ENCODE measurements around the gene GRSF1. TPM values are rescaled to one million over a fixed set of nuclear protein-coding genes. Genes with fewer than 3 reads are reported as not detected.

Gene GRSF1
- total RNA-seq, 1 experiment from 2014 or later, result 108 TPM

- no peak overlapping the region for H4K5ac ChIP-seq (ENCODE audit: insufficient read length, low read depth, low read length)
- no peak overlapping the region for H4K91ac ChIP-seq (ENCODE audit: insufficient read length, low read depth, low read length)
- Mint-ChIP-seq H3K4me1 (peaks cover 8% of the 10 kb centered on the region in 2 experiments), H3K27me3 (ENCODE audit: low read depth) (no peaks in the 10 kb centered on the region; the same call in 1 of the 2 replicates), H3K36me3 (ENCODE audit: insufficient read depth in 1 of 3, low read depth in 3 of 3) (no peaks in the 10 kb centered on the region), H3K27ac (no peak overlapping the region), H3K9me3 (no peaks in the 10 kb centered on the region), H3K4me3 (no peak overlapping the region)
- no peak overlapping the region for H3K56ac ChIP-seq (ENCODE audit: insufficient read length, low read depth, low read length)
- no peak overlapping the region for H2AK5ac ChIP-seq (ENCODE audit: insufficient read length, low read length)
- no peak overlapping the region for H3K18ac ChIP-seq (ENCODE audit: insufficient read length, low read depth, low read length)
- H4K8ac ChIP-seq (replicated peaks; ENCODE audit: insufficient read length, low read depth, low read length), result no peak overlapping the region
- H2BK15ac ChIP-seq (ENCODE audit: low read depth, low read length), result no peak overlapping the region
- H3K27ac ChIP-seq (ENCODE audit: insufficient read length, low read depth, low read length), result no peak overlapping the region
- H3K79me1 ChIP-seq (ENCODE audit: insufficient read depth, low read depth, low read length, poor library complexity, severe bottlenecking), result no peaks in the 10 kb centered on the region
- H2BK5ac ChIP-seq (ENCODE audit: insufficient read length, low read length), result no peak overlapping the region
- H3K14ac ChIP-seq (ENCODE audit: insufficient read depth, low read length), result no peak overlapping the region
- H4K20me1 ChIP-seq (ENCODE audit: control insufficient read depth, insufficient read depth, insufficient read length), result no peaks in the 10 kb centered on the region
- H3K9me3 ChIP-seq (ENCODE audit: control insufficient read depth, low read depth, low read length), result no peaks in the 10 kb centered on the region
- no peaks in the 10 kb centered on the region for H3K79me2 ChIP-seq (ENCODE audit: insufficient read depth, low read length)
- H2AFZ ChIP-seq (ENCODE audit: low read length), result no peak overlapping the region
- H3T11ph ChIP-seq (ENCODE audit: low read length), result no peak overlapping the region
- peaks cover 4% of the 10 kb centered on the region; the same call in 1 of the 2 replicates for H3K4me1 ChIP-seq (ENCODE audit: insufficient read depth, low read length)
- no peaks in the 10 kb centered on the region for H3K23me2 ChIP-seq (ENCODE audit: insufficient read length, low read depth, low read length, poor library complexity, severe bottlenecking)
- H3K9ac ChIP-seq (ENCODE audit: extremely low read depth, insufficient read length, low read length), result no peak overlapping the region
- no peak overlapping the region for H2BK20ac ChIP-seq (ENCODE audit: low read depth, low read length, poor library complexity, severe bottlenecking)
- no peak for TF ChIP-seq CTCF (conservative IDR thresholded peaks at IDR 0.05)
- no peaks in the 10 kb centered on the region for H3K27me3 ChIP-seq (ENCODE audit: insufficient read depth, low read length)
- H2BK12ac ChIP-seq (ENCODE audit: insufficient read length, low read depth, low read length), result no peak overlapping the region
- H3K4me2 ChIP-seq (ENCODE audit: insufficient read depth, insufficient read length, low read length), result no peak overlapping the region
- DNase-seq, result no peak
- WGBS (ENCODE audit: extremely low coverage, insufficient read length, low lambda C conversion rate), result no CpG with 5 or more reads among the region's 3 CpGs
- no peak overlapping the region for H3K23ac ChIP-seq (ENCODE audit: insufficient read length, low read depth, low read length)
- H3K4ac ChIP-seq (ENCODE audit: low read depth, low read length), result no peak overlapping the region
- H2BK120ac ChIP-seq (ENCODE audit: low read depth, low read length, poor library complexity, severe bottlenecking), result no peak overlapping the region
These were observed 33.5 kb upstream of the GRSF1 start for GRCh38 chr4:70873216-70873615.
